WTC11 (cell line): ENCODE measurements around the gene ABCC3.

ENCODE experiments used
- AR ChIP-seq: fragments of 250-450 bp; sonication (Bioruptor Pico); IDR thresholded peaks from 2 replicates; pipeline ENCODE4 v1.9.0; 2021; ENCODE audit warnings: mild to moderate bottlenecking
- CREB1 ChIP-seq: sonication (generic); formaldehyde crosslinking; IDR thresholded peaks from 2 replicates; pipeline ENCODE4 v1.8.0; 2023; ENCODE audit warnings: mild to moderate bottlenecking, missing genetic modification reagents
- CREM ChIP-seq: sonication (generic); formaldehyde crosslinking; IDR thresholded peaks from 2 replicates; pipeline ENCODE4 v1.8.1; 2022; ENCODE audit warnings: mild to moderate bottlenecking, missing genetic modification reagents, moderate library complexity
- CTCF ChIP-seq: fragments of 200-600 bp; IDR thresholded peaks from 2 replicates; pipeline ENCODE4 v1.8.0; 2022; ENCODE audit warnings: antibody characterized with exemption
- IRF1 ChIP-seq: sonication (generic); formaldehyde crosslinking; IDR thresholded peaks from 2 replicates; pipeline ENCODE4 v1.8.0; 2023; ENCODE audit warnings: missing genetic modification reagents
- MAX ChIP-seq: sonication (generic); formaldehyde crosslinking; IDR thresholded peaks from 2 replicates; pipeline ENCODE4 v1.8.0; 2022; ENCODE audit warnings: mild to moderate bottlenecking, missing genetic modification reagents
- PRRX2 ChIP-seq: fragments of 250-450 bp; sonication (Bioruptor Pico); IDR thresholded peaks from 2 replicates; pipeline ENCODE4 v1.8.0; 2021; ENCODE audit warnings: mild to moderate bottlenecking
- TEAD4 ChIP-seq: sonication (generic); formaldehyde crosslinking; IDR thresholded peaks from 2 replicates; pipeline ENCODE4 v1.8.0; 2022; ENCODE audit warnings: mild to moderate bottlenecking, missing genetic modification reagents
- USF1 ChIP-seq: sonication (generic); formaldehyde crosslinking; IDR thresholded peaks from 2 replicates; pipeline ENCODE4 v1.8.0; 2022; ENCODE audit warnings: mild to moderate bottlenecking, missing genetic modification reagents

GRCh38 chr17:50634224-50634914, at the start of gene ABCC3:
- TF ChIP-seq CTCF: no peak
- no peak for TF ChIP-seq PRRX2 (CRISPR knock-in tag)
- TF ChIP-seq TEAD4: no peak
- TF ChIP-seq USF1: no peak
- TF ChIP-seq AR (CRISPR knock-in tag): no peak
- no peak for TF ChIP-seq IRF1 (CRISPR knock-in tag)
- no peak for TF ChIP-seq CREB1 (CRISPR knock-in tag)
- no peak for TF ChIP-seq CREM (CRISPR knock-in tag)
- no peak for TF ChIP-seq MAX (CRISPR knock-in tag)
